Aorta (tissue), 5 donors: ENCODE measurements around the gene PSMD12. TPM values are rescaled to one million over a fixed set of nuclear protein-coding genes. Genes with fewer than 3 reads are reported as not detected.
"Not testable (repeated sequence)": the region's sequence is repeated elsewhere in the genome, so short reads cannot be mapped to it uniquely, and the experiment has no call there.

Experiments used
- ATAC-seq: fragments of 200-7000 bp; cut with Tn5 transposase; one replicate; pipeline ENCODE4 v1.9.1; 2022; ENCODE audit warnings: moderate library complexity; ENCODE audit not compliant: low FRiP score
- DNase-seq, 2 donors: peaks; one replicate each; pipeline ENCODE4 v3.0.0-alpha.2; 2020
- H3K27ac ChIP-seq, 2 donors: one replicate each; pipeline ENCODE4 v1.5.1; 2013; ENCODE audit warnings: low read length in 2 of 2, mild to moderate bottlenecking in 2 of 2, moderate library complexity in 2 of 2, control low read depth in 1 of 2, inconsistent platforms in 1 of 2, low read depth in 1 of 2
- H3K27me3 ChIP-seq, 2 donors: one replicate each; pipeline ENCODE4 v1.6.1; 2013; ENCODE audit warnings: control low read depth in 1 of 2, low read length in 1 of 2, mild to moderate bottlenecking in 1 of 2, moderate library complexity in 1 of 2; ENCODE audit not compliant: insufficient read depth in 2 of 2, control insufficient read depth in 1 of 2
- H3K36me3 ChIP-seq, 2 donors: one replicate each; pipeline ENCODE4 v1.6.1; 2013; ENCODE audit warnings: control low read depth in 1 of 2, low read length in 1 of 2, mild to moderate bottlenecking in 1 of 2; ENCODE audit not compliant: insufficient read depth in 2 of 2, control insufficient read depth in 1 of 2
- H3K4me1 ChIP-seq, 2 donors: one replicate each; pipeline ENCODE4 v1.6.1; 2013; ENCODE audit warnings: low read length in 2 of 2, control low read depth in 1 of 2, mild to moderate bottlenecking in 1 of 2, moderate library complexity in 1 of 2; ENCODE audit not compliant: insufficient read depth in 2 of 2, control insufficient read depth in 1 of 2
- H3K4me3 ChIP-seq, 2 donors: one replicate each; pipeline ENCODE4 v1.5.1; 2013; ENCODE audit warnings: low read length in 2 of 2, control low read depth in 1 of 2, mild to moderate bottlenecking in 1 of 2
- H3K9me3 ChIP-seq: one replicate; pipeline ENCODE4 v1.6.1; 2013; ENCODE audit warnings: mild to moderate bottlenecking, low read length; ENCODE audit not compliant: control insufficient read depth
- WGBS, 2 donors: extraction: QIAGEN DNeasy Blood & Tissue Kit; methylation state at CpG; one replicate each; pipeline ENCODE4 v1.1.7; 2013; 5-methylcytosine and 5-hydroxymethylcytosine counted together
- intact Hi-C, 2 donors: fragments of 100-400 bp; cut with DNase I; formaldehyde crosslinking; loops; one replicate each; pipeline versions ENCODE4 v1.14.2 to v1.15.0; 2022
- polyA plus RNA-seq, 2 donors: library from polyadenylated mRNA; stranded (reverse); fragments of 200-250 nt; gene quantifications; one replicate each; pipeline ENCODE4 v1.2.3, GENCODE V29; 2013
- total RNA-seq, 2 donors: library from RNA; stranded (reverse); fragmentation: NEBNext Ultra II Directional; extraction: Animal tissue kit (Norgen Biotek cat#: 25700); gene quantifications; one replicate each; pipeline ENCODE4 v1.2.1, GENCODE V29; 2021
- donor health status: healthy with polysubstance abuse.
- donor health status: Bipolar disorder and iron deficiency.
- donor health status: DM: no; HTN: no; CAD: no.
- donor health status: DM: no; HTN: no; CAD: no.
- donor health status: DM: yes; HTN: yes; CAD: no.

The PSMD12 gene
- total and polyA plus RNA-seq, 4 donors: 15.6 to 46.8 (median 30.8) TPM

DNA sequence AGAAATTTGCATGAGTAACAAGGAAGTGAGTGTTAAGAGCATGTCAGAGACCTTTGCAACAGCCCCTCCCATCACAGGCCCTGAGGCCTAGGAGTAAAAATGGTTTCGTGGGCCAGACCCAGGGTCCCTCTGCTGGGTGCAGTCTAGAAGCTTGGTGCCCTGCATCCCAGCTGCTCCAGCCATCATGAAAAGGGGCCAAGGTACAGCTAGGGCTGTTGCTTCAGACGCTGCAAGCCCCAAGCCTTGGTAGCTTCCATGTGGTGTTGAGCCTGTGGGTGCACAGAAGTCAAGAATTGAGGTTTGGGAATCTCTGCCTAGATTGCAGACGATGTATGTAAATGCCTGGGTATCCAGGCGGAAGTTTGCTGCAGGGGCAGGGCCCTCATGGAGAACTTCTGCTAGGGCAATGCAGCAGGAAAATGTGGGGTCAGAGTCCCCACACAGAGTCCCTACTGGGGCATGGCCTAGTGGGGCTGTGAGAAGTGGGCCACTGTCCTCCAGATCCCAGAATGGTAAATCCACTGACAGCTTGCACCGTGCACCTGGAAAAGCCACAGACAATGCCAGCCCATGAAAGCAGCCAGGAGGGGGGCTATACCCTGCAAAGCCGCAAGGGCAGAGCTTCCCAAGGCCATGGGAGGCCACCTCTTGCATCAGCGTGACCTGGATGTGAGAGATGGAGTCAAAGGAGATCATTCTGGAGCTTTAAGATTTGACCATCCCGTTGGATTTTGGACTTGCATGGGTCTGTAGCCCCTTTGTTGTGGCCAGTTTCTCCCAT lies 34.8 kb downstream of the PSMD12 start:
- WGBS, 2 donors: 93 to 95% methylated on average over 8 of the region's 8 CpGs
- intact Hi-C loops: not testable (repeated sequence)

DNA sequence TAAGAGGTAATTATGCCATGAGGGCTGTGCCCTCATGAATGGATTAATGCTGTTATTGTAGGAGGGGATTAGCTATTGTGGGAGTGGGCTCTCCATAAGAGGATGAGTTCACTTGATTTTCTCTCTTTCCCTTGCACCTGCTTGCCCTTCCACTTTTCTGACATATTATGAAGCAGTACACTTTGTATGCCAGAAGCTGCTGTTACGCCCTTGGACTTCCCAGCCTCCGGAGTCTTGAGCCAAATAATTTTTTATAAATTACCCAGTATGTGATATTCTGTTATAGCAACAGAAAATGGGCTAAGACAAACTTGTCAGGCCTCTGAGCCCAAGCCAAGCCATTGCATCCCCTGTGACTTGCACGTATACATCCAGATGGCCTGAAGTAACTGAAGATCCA lies 38.4 kb downstream of the PSMD12 start:
- WGBS, 2 donors: 80 to 81% methylated on average over 3 of the region's 3 CpGs
- H3K27ac ChIP-seq: no peak overlapping the region
- no peaks in the 10 kb centered on the region for H3K36me3 ChIP-seq
- H3K4me3 ChIP-seq: no peak overlapping the region
- H3K4me1 ChIP-seq: no peaks in the 10 kb centered on the region
- ATAC-seq: no peak
- intact Hi-C loops: no loop called here
- peaks cover 2% of the 10 kb centered on the region for H3K9me3 ChIP-seq
- H3K27me3 ChIP-seq: no peaks in the 10 kb centered on the region
- no peak for DNase-seq

More for the DNA sequence above, 34.8 kb downstream of the PSMD12 start:
- not testable (repeated sequence) for H3K36me3 ChIP-seq, H3K4me1 ChIP-seq, H3K27me3 ChIP-seq, H3K4me3 ChIP-seq, H3K27ac ChIP-seq, DNase-seq, ATAC-seq, H3K9me3 ChIP-seq

DNA sequence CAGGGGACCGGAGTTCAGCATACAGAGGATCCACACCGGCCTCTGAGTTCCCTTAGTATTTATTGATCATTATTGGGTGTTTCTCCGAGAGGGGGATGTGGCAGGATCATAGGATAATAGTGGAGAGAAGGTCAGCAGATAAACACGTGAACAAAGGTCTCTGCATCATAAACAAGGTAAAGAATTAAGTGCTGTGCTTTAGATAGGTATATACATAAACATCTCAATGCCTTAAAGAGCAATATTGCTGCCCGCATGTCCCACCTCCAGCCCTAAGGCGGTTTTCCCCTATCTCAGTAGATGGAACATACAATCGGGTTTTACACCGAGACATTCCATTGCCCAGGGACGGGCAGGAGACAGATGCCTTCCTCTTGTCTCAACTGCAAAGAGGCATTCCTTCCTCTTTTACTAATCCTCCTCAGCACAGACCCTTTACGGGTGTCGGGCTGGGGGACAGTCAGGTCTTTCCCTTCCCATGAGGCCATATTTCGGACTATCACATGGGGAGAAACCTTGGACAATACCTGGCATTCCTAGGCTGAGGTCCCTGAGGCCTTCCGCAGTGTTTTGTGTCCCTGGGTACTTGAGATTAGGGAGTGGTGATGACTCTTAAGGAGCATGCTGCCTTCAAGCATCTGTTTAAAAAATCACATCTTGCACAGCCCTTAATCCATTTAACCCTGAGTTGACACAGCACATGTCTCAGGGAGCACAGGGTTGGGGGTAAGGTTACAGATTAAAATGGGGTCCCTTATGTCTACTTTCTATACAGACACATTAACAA lies 39.2 kb downstream of the PSMD12 start:
- intact Hi-C loops, H3K4me1 ChIP-seq, H3K4me3 ChIP-seq, DNase-seq, ATAC-seq, H3K36me3 ChIP-seq, H3K9me3 ChIP-seq, H3K27me3 ChIP-seq, H3K27ac ChIP-seq: not testable (repeated sequence)
- 84 to 88% methylated on average over 8 to 13 of the region's 13 CpGs for WGBS, 2 donors

DNA sequence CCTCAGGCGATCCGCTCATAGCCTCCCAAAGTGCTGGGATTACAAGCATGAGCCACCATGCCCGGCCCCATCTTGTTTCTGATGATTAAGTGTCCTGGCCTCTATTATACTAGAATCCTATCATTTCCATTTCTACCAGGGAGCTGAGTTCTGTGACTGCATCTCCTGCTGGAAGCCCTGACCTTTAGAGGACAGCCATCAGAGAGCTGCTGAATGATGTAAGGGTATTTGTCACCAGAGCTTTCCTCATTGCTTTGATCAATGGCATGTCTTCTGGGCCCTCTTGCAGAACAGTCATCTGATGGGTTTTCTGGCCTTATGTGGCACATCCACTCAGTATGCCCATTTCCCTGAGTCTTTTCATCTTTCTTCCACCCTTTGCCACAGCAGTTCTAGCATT lies 39.9 kb downstream of the PSMD12 start:
- intact Hi-C loops: no loop called here
- no peak for ATAC-seq
- no peak for DNase-seq
- no peak overlapping the region for H3K4me3 ChIP-seq
- H3K4me1 ChIP-seq: no peaks in the 10 kb centered on the region
- H3K27me3 ChIP-seq: no peaks in the 10 kb centered on the region
- WGBS, 2 donors: 92 to 95% methylated on average over 3 of the region's 3 CpGs
- no peak overlapping the region for H3K27ac ChIP-seq
- peaks cover 2% of the 10 kb centered on the region for H3K9me3 ChIP-seq
- no peaks in the 10 kb centered on the region for H3K36me3 ChIP-seq

DNA sequence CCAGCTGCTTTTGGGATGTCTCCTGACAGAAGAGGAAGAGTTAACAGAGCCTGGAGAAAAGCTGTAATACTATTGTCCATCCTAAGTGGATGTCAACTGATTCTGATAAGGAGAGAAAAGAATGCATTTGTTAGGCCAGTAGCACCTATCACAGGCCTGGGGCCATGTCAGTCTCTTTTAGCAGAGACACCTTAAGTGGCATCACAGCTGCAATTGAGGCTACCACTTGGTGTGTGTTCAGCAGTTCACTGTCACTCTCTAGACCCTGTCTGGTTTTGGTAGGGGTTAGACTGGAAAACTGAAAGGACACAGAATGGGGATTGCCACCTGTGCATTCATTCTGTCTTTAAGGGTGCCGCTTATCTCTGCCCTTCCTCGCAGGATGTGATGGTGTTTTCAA lies 42.0 kb downstream of the PSMD12 start:
- DNase-seq: no peak
- intact Hi-C loops: no loop called here
- no peaks in the 10 kb centered on the region for H3K4me1 ChIP-seq
- no peak overlapping the region for H3K4me3 ChIP-seq
- no peaks in the 10 kb centered on the region for H3K36me3 ChIP-seq
- no peaks in the 10 kb centered on the region for H3K27me3 ChIP-seq
- WGBS, 2 donors: 94 to 96% methylated on average over 2 of the region's 2 CpGs
- H3K27ac ChIP-seq: no peak overlapping the region
- no peak for ATAC-seq
- H3K9me3 ChIP-seq: peaks cover 2% of the 10 kb centered on the region

DNA sequence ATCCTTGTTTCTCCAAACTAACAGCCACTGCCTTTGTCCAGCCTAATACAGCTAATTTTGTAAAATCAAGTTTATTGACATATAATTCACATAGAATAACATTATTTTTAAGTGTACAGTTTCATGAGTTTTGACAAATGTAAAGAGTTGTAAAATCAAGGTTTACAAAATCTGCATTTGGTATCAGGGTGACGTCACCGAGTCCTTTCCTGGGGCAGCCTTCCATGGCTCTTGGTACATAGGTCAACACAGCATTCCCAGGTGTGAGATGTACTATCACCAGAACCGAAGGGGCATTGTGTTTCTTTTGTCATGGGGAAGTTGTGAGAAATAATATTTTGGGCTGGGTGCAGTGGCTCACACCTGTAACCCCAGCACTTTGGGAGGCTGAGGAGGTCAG lies 42.9 kb downstream of the PSMD12 start:
- intact Hi-C loops: no loop called here
- 88 to 91% methylated on average over 3 of the region's 3 CpGs for WGBS, 2 donors
- no peak overlapping the region for H3K4me3 ChIP-seq
- no peaks in the 10 kb centered on the region for H3K4me1 ChIP-seq
- no peak for DNase-seq
- H3K27ac ChIP-seq: no peak overlapping the region
- H3K27me3 ChIP-seq: no peaks in the 10 kb centered on the region
- peaks cover 2% of the 10 kb centered on the region for H3K9me3 ChIP-seq
- H3K36me3 ChIP-seq: no peaks in the 10 kb centered on the region
- no peak for ATAC-seq

DNA sequence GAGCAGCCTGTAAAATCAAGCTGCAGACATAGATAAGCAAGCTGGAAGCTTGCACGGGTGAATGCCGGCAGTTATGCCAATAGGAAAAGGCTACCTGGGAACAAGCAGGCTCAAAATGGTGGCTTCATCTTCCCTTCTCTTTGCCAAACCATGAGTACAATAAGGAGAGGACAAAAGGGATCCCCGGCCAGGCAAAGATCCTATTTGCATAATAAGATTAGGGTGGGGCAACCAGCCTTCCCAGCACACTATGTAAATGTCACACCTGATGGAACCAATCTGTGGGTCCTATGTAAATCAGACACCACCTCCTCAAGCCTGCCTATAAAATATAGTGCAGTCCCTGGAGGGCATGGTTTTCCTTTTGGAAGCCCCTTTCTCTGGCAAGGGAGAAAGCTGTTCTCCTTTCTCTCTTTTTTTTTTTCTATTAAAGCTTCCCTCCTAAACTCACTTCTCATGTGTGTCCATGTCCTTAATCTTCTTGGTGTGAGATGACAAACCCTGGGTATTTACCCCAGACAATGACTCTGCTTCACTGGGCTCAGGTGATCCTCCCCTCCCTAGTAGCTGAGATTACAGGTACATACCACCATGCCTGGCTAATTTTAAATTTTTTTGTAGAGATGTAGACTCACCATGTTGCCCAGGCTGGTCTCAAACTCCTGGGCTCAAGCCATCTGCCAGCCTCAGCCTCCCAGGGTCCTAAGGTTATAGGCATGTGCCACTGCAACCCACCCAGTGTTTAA lies 44.2 kb downstream of the PSMD12 start:
- Histone ChIP-seq H3K4me1 (no peaks in the 10 kb centered on the region), H3K4me3 (no peak overlapping the region), H3K27ac (no peak overlapping the region), H3K27me3 (no peaks in the 10 kb centered on the region), H3K36me3 (no peaks in the 10 kb centered on the region), H3K9me3 (no peaks in the 10 kb centered on the region)
- WGBS, 2 donors: 28 to 39% methylated on average over 3 of the region's 3 CpGs
- ATAC-seq (no peak), DNase-seq (no peak)
- intact Hi-C loops: no loop called here

DNA sequence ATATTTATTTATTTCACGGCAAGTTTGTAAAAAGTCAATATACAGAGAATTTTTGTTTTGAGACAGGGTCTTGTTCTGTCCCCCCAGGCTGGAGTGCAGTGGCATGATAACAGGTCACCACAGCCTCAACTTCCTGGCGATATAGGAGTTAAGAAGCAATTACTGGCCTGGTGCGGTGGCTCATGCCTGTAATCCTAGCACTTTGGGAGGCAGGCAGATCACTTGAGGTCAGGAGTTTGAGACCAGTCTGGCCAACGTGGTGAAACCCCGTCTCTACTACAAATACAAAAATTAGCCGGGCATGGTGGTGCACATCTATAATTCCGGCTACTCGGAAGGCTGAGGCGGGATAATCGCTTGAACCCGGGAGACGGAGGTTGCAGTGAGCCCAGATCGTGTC lies 44.9 kb downstream of the PSMD12 start:
- H3K4me3 ChIP-seq, H3K27me3 ChIP-seq, H3K27ac ChIP-seq, DNase-seq, H3K9me3 ChIP-seq, H3K36me3 ChIP-seq, H3K4me1 ChIP-seq, ATAC-seq, intact Hi-C loops: not testable (repeated sequence)
- WGBS, 2 donors: 81% methylated on average over 13 of the region's 13 CpGs
